NCI-H446 treated with DMSO at 0.1 percent for 48 hours (cell line): Measurements from ENCODE around the gene KDM4B.
A peak's percentile ranks its signal among the peaks of the same experiment; 100 is the strongest.

Source experiments
- DNase-seq: peaks from one replicate; lab custom pipeline; 2025; lab: John Stamatoyannopoulos, UW

The KDM4B gene

DNA sequence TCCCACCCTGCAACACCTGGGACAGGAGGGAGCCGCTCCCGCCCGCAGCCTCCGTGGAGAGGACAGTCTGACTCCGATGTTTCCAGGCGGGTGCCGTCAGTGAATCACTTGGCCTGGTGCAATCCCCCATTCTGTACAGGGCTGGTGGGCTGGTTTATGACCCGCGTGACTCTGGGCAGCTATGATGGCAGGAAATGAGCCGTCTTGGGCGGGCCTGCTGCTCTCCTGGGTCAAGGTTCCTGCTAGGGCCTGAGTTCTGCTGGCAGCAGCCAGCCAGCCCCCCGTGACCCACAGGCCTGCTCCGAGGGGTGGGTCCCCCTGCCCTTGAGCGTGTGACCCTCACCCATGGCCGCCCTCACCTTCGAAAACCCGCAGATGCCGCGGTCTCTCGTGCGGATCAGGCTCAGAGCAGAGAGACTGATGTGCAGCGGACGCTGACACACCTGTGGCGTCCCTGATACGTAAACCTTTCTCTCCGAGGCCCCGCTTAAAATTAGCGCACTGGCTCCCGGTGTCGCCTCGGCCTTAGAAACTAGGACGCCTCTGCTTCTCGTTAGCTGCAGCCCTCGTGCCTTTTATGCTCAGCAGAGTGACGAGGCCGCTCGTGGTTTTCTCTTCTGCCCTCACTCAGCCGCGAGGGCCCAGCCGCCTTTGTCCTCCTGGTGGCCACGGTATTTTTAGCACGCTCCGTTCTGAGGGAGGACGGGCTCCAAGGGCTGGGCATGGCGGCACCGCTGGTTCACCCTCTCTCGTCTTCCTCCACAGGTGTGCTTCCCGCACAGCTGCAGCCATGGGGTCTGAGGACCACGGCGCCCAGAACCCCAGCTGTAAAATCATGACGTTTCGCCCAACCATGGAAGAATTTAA is 63.4 kb downstream of the KDM4B start:
- no peak for DNase-seq

DNA sequence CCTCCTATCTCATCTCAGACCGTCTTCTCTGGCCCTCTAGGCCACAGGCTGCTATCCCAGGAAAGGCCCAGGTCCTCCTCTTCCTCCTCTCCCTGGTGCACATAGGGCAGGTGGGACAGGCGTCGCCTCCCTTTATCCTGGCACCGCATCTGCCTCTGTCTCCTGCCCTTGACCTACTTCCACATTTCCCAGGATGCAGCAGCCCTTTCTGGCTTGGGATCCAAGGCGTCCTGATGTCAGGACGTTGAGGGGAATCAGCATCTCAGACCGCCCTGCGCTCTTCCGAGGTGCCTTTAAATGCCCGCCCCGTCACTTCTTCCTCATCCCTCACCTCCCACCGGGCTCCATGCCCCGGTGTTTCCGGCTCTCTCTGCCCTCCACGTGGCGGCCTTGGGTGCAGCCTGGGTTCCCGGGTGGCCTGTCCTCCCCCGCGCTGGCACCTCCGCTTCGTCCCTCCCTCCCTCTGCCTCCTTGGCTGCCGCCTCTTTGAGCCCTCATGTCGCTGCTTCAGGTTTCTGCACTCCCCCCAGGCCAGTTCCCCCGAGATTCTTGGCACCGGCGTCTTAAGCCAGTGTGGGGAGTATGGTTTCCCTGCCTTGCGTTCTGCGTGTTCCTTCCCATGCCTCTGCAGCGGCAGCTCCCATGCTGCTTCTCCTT is 66.3 kb downstream of the KDM4B start:
- DNase-seq, result no peak

DNA sequence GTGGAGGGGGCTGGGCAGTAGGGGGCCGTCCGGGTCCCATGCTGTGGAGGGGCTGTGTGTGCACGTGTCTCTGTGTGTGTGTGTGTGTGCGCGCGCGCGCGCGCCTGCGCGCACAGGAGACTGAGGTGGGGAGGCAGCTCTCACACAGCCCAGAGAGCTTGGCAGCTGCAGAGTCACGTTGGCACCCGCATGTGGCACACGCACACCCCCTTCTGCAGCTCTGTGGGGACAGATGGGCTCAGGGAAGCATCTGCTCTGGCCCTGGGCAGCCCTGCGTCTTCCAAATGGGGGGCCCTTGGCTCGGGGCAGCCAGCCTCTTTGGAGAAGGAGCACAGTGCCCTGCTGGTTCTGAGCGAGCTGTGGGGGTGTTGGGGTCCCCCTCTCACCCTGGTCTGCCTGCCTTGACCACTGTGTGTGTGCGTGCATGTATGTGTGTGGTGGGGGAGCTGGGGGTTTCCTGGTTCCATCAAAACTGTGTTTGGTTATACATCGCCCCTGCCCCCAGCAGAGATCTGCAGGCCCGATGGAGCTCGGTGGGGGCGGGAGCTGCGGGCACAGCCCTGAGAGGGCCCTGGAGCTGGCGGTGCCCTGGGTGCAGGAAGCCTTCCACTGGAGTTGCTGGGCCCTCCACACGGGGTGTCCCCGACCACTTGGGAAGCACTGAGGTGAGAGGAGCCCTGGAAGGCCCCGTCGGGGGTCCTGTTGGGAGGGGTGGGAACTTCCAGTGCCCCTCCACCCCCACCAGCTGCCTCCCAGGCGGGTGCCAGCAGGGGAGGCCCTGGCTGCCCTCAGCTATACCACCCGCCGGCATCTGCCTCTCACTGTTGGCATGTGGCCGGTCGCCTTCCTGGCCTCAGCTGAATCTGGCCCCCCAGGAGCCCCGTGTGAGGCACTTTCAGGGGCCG is 67.1 kb downstream of the KDM4B start:
- DNase-seq, result peak; percentile 88

DNA sequence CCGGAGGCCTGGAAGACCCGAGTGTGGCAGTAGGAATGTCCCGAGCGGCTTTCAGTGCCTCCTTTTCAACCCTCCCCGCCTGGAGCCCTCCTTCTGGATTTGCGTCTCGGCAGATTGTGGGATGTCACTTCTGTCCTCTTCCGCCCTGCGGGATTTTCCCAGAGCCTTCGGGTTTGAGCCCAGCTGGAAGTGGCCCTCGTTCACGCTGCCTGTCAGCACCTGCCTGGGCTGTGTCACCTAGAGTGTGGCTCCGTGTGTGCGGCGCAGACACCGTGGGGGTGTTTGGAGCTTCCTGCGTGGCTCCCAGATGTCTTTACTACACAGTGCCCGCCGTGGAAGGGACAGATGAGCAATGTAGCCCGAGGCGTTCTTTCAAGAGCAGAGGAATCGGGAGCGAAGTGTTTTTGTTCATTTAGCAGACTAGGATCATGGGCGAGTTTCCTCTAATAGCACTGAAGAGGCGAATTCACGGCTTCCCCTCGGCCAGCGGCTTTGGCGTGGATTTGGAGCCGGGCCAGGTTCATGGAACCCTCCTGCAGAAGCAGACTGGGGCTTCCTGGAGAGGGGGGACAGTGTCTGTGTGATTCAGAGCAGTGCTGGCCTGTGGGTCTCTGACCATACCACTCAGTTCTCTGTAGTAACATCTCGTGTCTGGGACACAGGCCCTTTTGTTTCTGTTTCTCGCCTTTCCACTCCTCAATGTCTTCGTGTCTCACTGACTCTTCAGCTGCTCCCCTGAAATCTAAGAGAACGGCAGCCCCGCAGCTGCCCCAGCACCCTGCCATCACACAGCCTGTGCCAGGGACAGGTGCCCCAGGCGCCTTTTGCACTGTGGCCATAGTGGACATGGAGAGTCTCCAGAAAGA is 68.0 kb downstream of the KDM4B start:
- DNase-seq, result no peak

DNA sequence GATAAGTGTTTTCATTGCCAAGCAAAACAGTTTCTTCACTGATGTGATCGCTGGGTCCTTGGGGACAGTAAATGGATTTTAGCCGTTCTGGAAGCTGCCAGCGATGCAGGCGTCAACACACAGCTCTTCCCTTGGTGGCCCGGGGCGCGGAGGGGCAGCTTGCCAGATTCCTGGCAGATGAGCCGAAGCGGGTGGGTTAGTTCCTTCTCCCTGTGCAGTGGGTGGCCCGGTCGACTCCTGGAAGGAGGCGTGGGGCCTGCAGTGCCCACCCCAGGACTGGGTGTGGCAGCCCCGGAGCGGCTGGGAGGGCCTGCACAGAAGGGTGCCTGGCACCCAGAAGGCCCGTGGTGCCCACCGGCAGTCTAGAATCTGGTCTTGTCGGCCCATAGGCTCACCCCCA is 69.0 kb downstream of the KDM4B start:
- no peak for DNase-seq

DNA sequence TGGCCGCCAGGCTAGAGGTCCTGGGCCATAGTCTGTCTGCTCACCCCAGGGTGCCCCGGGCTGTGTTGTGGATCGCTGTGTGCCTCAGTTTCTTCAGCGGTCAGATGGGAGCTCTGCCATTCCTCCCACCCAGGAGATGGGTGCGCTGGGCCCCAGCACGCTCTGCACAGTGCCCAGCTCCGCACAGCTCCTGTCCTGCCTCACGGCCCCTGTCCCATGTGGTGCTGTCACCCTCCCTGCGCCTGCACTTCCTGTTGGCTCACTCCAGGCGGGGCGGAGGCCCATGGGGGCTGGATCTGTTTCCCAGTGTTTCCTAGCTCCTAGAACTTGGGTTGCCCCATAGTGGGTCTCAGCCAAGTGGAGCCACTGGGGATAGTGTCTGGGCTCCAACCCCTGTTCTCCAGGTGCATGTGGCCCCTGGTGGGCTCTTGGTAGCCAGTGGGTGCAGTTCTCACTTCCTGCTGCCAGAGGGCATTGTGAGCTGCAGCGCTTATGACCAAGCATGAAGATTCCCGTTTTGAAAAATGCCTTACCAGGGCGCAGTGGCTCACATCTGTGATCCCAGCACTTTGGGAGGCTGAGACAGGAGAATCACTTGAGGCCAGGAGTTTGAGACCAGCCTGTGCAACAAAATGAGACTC is 69.8 kb downstream of the KDM4B start:
- DNase-seq, result no peak

DNA sequence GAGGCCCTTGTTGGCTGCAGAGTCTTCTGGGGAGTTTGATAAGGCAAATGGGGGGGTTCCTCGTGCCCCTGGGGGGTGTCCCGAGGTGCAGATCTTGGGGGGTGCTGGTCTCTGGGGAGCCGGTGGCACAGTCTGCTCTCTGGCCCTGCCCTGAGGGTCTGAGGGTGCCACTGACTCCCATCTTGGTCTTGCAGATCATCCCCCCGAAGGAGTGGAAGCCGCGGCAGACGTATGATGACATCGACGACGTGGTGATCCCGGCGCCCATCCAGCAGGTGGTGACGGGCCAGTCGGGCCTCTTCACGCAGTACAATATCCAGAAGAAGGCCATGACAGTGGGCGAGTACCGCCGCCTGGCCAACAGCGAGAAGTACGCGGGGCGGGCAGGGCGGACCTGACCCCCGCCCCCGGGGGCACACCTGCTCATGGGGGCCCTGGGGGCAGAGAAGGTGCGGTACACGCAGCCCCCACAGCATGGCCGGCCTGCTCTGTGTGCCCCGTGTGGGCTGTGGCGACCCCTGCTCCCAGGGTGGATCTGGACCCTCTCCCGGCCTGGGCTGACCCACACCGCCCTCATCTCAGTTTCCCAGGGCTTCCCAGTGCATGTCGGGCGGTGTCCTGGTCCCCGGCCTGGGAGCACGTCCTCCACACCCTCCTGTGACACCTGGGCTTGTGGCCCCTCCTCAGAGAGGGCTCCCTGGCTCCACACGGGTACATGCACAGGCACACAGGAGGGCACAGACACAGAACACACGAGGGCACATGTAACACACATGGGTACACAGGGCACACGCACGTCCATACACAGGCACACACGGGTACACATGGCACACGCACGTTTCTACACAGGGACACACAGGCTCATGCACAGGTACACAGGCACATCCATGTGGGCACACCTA is 71.0 kb downstream of the KDM4B start:
- no peak for DNase-seq

DNA sequence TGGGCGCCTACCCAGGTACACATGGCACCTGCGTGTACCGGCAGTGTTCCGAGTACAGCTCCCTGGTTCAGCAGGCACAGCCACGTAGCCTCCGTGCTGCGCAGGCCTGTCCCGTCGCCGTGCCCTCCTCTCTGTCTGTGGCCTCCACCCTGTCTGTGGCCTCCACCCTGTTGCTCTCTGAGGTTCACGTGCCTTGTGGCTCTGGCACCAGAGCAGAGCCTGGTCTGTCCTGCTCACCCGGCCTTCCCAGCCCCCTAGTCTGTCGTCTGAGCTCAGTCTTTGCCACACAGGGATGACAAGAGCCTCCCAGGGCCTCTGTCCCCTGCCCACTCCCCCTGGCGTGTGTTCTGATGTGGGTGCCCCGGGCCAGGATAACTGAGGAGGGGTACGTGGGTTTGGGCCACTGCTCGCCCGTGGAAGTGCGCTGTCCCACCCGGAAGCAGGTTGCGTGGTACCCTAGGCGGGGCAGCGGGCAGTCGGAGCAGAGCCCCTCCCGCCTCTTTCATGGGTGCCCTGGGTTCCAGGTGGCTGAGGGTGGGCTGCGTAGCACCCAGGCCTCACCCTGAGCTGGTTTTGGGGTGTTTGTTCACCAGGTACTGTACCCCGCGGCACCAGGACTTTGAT is 71.7 kb downstream of the KDM4B start:
- DNase-seq, result no peak

DNA sequence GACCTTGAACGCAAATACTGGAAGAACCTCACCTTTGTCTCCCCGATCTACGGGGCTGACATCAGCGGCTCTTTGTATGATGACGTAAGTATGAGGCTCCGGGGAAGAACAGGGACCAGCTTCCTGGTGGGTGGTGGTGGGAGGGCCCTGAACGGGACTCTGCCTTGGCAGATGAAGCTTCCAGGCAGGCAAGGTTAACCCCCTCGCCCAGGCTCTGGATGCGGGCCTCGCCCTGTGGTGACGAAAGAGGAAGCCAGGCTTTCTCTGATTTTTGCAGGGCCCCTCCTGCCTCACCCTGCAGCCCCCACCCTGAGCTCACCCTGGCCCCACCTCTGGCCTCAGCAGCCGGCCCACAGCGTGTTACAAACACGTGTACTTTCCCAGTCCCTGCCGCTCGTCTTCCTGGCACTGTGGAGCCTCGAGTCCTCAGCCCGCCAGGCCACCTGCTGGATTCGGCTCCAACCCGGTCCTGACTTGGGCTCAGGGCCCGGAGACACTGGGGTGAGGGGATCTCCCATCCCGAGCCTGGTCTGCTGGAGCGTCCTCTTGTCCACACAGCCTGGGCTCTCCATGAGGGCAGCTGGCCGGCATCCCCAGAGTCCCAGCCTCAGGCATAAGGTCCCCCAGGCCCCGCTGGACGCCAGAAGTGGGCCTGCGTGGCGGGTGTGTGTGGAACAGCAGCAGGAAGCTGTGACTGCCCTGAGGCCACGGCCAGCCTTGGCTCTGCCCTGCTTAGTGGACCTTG is 72.4 kb downstream of the KDM4B start:
- DNase-seq, result no peak

DNA sequence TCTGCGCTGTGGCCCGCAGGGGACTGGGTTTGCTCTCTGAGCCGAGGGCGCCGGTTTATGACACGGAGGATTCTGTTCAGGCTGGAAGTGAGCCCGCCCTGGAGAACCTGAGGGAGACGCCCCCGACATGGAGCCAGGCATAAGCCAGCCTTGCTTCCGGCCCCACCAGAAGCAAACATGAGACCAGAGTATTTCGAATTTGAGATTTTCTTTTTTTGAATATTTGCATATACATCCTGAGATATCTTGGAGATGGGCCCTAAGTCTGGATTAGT is 72.9 kb downstream of the KDM4B start:
- no peak for DNase-seq

DNA sequence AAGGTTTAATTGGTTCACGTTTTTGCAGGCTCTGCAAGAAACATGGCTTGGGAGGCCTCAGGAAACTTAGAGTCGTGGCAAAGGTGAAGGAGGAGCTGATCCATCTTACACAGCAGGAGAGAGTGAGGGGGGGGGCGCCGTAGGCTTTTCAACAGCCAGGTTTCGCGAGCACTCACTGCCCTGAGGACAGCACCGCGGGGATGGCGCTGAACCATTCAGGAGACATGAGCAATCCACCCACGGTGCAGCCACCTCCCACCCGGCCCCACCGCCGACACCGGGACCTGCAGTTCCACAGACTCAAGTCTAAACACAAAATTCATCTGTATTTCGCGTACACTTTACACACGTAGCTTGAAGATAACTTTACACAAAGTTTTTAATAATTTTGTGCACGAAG is 73.6 kb downstream of the KDM4B start:
- DNase-seq, result no peak

DNA sequence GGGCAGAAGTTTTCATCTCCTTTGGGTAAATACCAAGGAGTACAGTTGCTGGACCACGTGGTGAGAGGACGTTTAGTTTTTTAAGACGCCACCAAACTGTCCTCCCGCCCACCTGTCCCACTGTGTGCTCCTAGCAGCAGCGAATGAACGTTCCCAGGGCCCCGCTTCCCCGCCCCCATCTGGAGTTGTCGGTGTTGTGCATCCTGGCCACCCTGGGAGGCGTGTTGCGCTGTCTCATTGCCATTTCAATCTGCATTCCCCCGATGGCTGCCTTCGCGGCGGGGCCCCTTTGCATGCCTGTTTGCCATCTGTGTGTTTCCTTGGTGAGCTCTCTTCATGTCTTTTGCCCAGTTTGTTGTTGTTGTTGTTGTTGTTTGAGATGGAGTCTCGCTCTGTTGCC is 76.1 kb downstream of the KDM4B start:
- DNase-seq, result no peak

DNA sequence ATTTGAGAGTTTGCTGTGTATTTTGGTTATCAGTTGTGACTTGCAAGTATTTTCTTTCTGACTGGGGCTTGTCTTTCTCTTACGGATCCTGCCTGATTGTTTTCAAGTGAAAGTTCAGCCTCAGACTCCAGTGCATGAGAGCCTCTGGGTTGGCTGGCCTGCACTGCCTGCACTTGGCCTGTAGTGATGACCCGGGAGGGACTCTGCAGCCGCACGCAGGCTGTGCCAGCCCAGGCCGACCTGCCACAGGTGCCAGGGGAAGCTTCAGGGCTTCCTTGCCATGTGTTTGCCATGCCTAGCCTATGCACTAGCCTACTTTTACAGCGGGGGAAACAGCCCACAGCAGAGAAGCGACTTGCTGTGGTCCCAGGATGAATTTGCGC is 77.0 kb downstream of the KDM4B start:
- no peak for DNase-seq

DNA sequence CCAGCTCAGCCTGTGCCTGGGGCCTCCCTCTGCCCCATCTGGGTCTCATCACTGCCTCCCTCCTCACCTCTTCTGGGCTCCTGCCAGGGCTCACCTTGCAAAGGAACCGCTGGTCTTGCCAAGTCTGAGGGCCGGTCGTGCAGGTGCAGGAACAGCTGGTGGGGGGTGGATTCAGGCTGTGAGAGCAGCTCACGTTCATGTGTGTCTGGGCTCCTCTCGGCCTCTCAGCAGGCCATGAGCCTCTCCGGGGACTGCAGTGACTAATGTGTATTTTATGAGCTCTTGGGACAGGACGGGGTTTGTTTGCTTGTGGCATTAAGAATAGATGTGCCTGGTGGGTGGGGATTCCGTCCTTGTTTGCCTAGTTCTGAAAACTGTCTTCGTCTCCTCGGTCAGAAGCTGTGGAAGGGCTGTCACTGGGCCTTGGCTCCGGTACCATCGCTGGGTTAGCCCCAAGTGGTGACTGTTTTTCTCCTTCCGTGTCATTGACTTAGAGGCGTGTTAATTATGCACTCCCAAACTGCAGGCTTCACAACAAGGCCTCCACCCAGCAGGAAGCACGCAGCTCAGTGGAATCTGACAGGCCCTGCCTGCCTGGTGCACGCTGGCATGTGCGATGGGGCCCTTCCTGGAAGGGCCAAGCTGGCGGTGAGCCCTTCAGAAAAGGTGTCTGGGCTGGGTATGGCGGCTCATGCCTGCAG is 77.6 kb downstream of the KDM4B start:
- DNase-seq, result peak; percentile 40

DNA sequence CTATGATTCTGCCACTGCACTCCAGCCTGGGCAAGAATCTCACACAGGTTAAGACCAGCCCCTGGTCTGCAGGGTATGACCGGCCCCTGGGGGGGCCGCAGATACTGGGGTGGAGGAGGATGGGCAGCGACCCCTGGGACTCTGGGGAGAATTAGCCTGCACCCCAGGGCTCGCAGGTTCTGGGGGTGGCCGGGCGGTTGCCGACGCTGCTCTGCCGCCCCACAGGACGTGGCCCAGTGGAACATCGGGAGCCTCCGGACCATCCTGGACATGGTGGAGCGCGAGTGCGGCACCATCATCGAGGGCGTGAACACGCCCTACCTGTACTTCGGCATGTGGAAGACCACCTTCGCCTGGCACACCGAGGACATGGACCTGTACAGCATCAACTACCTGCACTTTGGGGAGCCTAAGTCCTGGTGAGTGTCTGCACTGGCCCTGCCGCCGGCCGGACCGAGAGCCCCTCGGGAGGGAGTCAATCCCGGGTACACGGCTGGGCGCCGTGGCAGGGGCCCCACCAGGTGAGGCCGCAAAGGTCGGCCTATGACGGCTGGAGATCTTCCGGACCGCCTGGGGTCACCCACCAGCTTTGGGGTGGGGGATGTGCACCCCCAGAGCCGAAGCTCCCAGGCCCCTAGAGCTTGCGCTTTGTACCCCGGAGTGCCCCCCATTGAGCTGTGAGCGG is 78.5 kb downstream of the KDM4B start:
- no peak for DNase-seq

DNA sequence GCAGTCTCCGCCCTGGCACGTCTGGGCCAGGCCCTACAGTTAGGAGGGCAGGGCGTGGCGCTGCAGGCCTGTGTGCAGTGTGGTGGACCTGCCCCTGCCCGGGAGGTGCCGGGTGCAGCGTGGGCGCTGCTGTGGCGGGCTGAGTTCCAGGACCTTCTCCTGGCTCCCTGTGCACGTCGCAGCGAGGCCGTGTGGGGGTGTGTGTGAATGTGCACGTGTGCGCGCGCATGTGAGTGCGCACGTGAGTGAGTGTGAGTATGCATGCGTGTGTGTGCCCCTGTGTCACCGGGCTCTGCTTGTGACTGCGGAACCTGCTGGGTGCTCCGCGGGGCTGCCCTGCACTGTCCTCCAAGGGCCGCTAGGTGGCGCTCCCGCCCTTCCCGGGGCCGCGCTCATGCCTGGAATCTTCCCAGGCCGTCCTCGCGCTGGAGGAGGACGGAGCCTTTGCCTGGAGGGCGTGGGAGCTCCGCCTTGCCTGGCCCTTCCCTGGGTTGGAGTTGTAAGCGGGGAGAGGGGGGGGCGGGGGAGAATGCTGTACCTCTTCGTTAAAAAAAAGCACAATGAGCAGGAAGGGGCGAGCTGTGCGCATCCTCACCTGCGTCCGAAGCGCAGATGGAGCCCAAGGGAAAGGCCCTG is 79.3 kb downstream of the KDM4B start:
- DNase-seq, result peak; percentile 64
